IMR-90 (cell line): ENCODE measurements around the gene CLTA. TPM values are rescaled to one million over a fixed set of nuclear protein-coding genes. Genes with fewer than 3 reads are reported as not detected.

Experiments used
- ATAC-seq: fragments of 200-7000 bp; cut with Tn5 transposase; 2 replicates; pipeline ENCODE4 v1.9.1; 2020; ENCODE audit warnings: low read depth, mild to moderate bottlenecking, moderate library complexity
- BruUV-seq: library from RNA; stranded (reverse); fragments of 400-500 nt; replicated peaks from 2 replicates; lab custom pipeline; 2021; lab: Mats Ljungman, UMichigan
- CTCF ChIA-PET: fragments of 300-600 bp; formaldehyde crosslinking; extraction: SDS; loops from one replicate; lab custom pipeline; 2021; ENCODE audit warnings: antibody characterized with exemption; lab: Yijun Ruan, JAX
- POLR2A ChIA-PET: fragments of 300-600 bp; sonication (Branson Sonifier 250); formaldehyde crosslinking; loops from one replicate; lab custom pipeline; 2022; ENCODE audit warnings: antibody characterized with exemption; ENCODE audit not compliant: unreplicated experiment; lab: Charles Lee
- DNase-seq: peaks from one replicate; pipeline ENCODE4 v3.0.0; 2013
- H2AFZ ChIP-seq: replicated peaks from 2 replicates; pipeline ENCODE3; 2013; ENCODE audit warnings: low read length, mild to moderate bottlenecking; ENCODE audit not compliant: poor library complexity
- H2AK5ac ChIP-seq: 2 replicates; pipeline ENCODE4 v1.6.1; 2013; ENCODE audit warnings: low read depth, low read length, inconsistent platforms
- H2AK9ac ChIP-seq: replicated peaks from 2 replicates; pipeline ENCODE3; 2013; ENCODE audit warnings: mild to moderate bottlenecking, low read depth, low read length, moderate library complexity; ENCODE audit not compliant: poor library complexity
- H2BK120ac ChIP-seq: 2 replicates; pipeline ENCODE4 v1.6.1; 2013; ENCODE audit warnings: low read depth, low read length, inconsistent platforms
- H2BK15ac ChIP-seq: 3 replicates; pipeline ENCODE4 v1.6.1; 2013; ENCODE audit warnings: low read depth, low read length, inconsistent platforms
- H2BK20ac ChIP-seq: 2 replicates; pipeline ENCODE4 v1.6.1; 2013; ENCODE audit warnings: low read depth, mild to moderate bottlenecking, inconsistent platforms, low read length, moderate library complexity
- H2BK5ac ChIP-seq: 2 replicates; pipeline ENCODE4 v1.6.1; 2013; ENCODE audit warnings: mild to moderate bottlenecking, low read depth, low read length, inconsistent platforms; ENCODE audit not compliant: poor library complexity, severe bottlenecking
- H3K14ac ChIP-seq: replicated peaks from 2 replicates; pipeline ENCODE4 v1.6.1; 2013; ENCODE audit warnings: low read depth, low read length, inconsistent platforms
- H3K18ac ChIP-seq: 2 replicates; pipeline ENCODE4 v1.6.1; 2013; ENCODE audit warnings: low read depth, low read length, control low read depth
- H3K23ac ChIP-seq: 2 replicates; pipeline ENCODE4 v1.6.1; 2013; ENCODE audit warnings: low read depth, low read length, inconsistent platforms
- H3K27ac ChIP-seq: 2 replicates; pipeline ENCODE4 v1.5.1; 2013; ENCODE audit warnings: mild to moderate bottlenecking, control low read depth, low read length; ENCODE audit not compliant: insufficient read depth
- H3K27me3 ChIP-seq: 2 replicates; pipeline ENCODE4 v1.6.1; 2013; ENCODE audit warnings: low read length; ENCODE audit not compliant: control insufficient read depth, insufficient read depth
- H3K36me3 ChIP-seq: 2 replicates; pipeline ENCODE4 v1.6.1; 2013; ENCODE audit warnings: low read length, mixed read lengths; ENCODE audit not compliant: control insufficient read depth, insufficient read depth
- H3K4ac ChIP-seq: 2 replicates; pipeline ENCODE4 v1.6.1; 2013; ENCODE audit warnings: low read depth, low read length, inconsistent platforms
- H3K4me1 ChIP-seq: 2 replicates; pipeline ENCODE4 v1.6.1; 2013; ENCODE audit warnings: low read length, mixed read lengths; ENCODE audit not compliant: control insufficient read depth, insufficient read depth
- H3K4me2 ChIP-seq: 2 replicates; pipeline ENCODE4 v1.6.1; 2013; ENCODE audit warnings: low read depth, mild to moderate bottlenecking, control low read depth, low read length, moderate library complexity
- H3K4me3 ChIP-seq: 2 replicates; pipeline ENCODE4 v1.5.1; 2013; ENCODE audit warnings: low read depth, mild to moderate bottlenecking, control low read depth, low read length, moderate library complexity; ENCODE audit not compliant: insufficient read depth
- H3K56ac ChIP-seq: 2 replicates; pipeline ENCODE4 v1.6.1; 2013; ENCODE audit warnings: low read length, inconsistent platforms; ENCODE audit not compliant: insufficient read depth; ENCODE audit errors: extremely low read depth
- H3K79me1 ChIP-seq, 2 experiments: 2 replicates each; pipeline ENCODE4 v1.6.1; 2013; ENCODE audit warnings: low read length in 2 of 2, inconsistent platforms in 1 of 2, low read depth in 1 of 2
- H3K9ac ChIP-seq: 2 replicates; pipeline ENCODE4 v1.6.1; 2013; ENCODE audit warnings: low read depth, low read length, control low read depth
- H3K9me1 ChIP-seq: 2 replicates; pipeline ENCODE4 v1.6.1; 2013; ENCODE audit warnings: low read length, inconsistent platforms; ENCODE audit not compliant: insufficient read depth
- H3K9me3 ChIP-seq: 2 replicates; pipeline ENCODE4 v1.6.1; 2013; ENCODE audit warnings: low read length; ENCODE audit not compliant: control insufficient read depth, insufficient read depth
- H4K20me1 ChIP-seq: 2 replicates; pipeline ENCODE4 v1.6.1; 2013; ENCODE audit warnings: low read length, inconsistent platforms; ENCODE audit not compliant: insufficient read depth
- H4K5ac ChIP-seq: 2 replicates; pipeline ENCODE4 v1.6.1; 2013; ENCODE audit warnings: mild to moderate bottlenecking, low read depth, low read length, control low read depth
- H4K8ac ChIP-seq, 2 experiments: 2 replicates each; pipeline ENCODE4 v1.6.1; 2013; ENCODE audit warnings: low read depth in 2 of 2, low read length in 2 of 2, control low read depth in 1 of 2, inconsistent platforms in 1 of 2
- H4K91ac ChIP-seq: 2 replicates; pipeline ENCODE4 v1.6.1; 2013; ENCODE audit warnings: low read depth, low read length, inconsistent platforms; ENCODE audit not compliant: insufficient read depth
- MXI1 ChIP-seq: IDR thresholded peaks from 2 replicates; pipeline ENCODE4 v1.6.1; 2012; ENCODE audit warnings: low read depth, mild to moderate bottlenecking, low read length, moderate library complexity, borderline replicate concordance
- POLR2A ChIP-seq: IDR thresholded peaks from 2 replicates; pipeline ENCODE4 v1.6.1; 2012; ENCODE audit warnings: mild to moderate bottlenecking, low read depth, low read length
- RCOR1 ChIP-seq: IDR thresholded peaks from 2 replicates; pipeline ENCODE4 v1.6.1; 2012; ENCODE audit warnings: mild to moderate bottlenecking, low read length, improper control_type of control experiment; ENCODE audit not compliant: insufficient replicate concordance
- RFX5 ChIP-seq: IDR thresholded peaks from 2 replicates; pipeline ENCODE4 v1.8.0; 2012; ENCODE audit warnings: low read depth, mild to moderate bottlenecking, low read length, moderate library complexity
- WGBS, 2 experiments: methylation state at CpG; one replicate each; pipeline versions ENCODE4 v1.1.5 to v1.1.7; 2013; ENCODE audit warnings: missing lambda C conversion rate in 2 of 2; ENCODE audit not compliant: insufficient read length in 1 of 2; ENCODE audit errors: extremely low coverage in 2 of 2; 5-methylcytosine and 5-hydroxymethylcytosine counted together
- dilution Hi-C: fragments of 300-500 bp; cut with HindIII; formaldehyde crosslinking; loops from one replicate; pipeline ENCODE4 v1.14.3; 2018; ENCODE audit warnings: low sequenced_read_pairs; ENCODE audit not compliant: unreplicated experiment
- in situ Hi-C: fragments of 300-500 bp; cut with MboI; formaldehyde crosslinking; loops from 3 replicates; pipeline ENCODE4 v1.14.3; 2019; ENCODE audit warnings: low sequenced_read_pairs, inconsistent platforms, mixed read lengths
- intact Hi-C: fragments of 100-400 bp; cut with micrococcal nuclease; formaldehyde crosslinking; loops from 2 replicates; pipeline ENCODE4 v1.10.0; 2022
- polyA plus RNA-seq, 3 experiments: library from polyadenylated mRNA; depleted of rRNA; stranded (reverse); fragments of >200 nt; gene quantifications; 2 replicates each; pipeline ENCODE4 v1.2.3, GENCODE V29; 2012; ENCODE audit warnings: low replicate concordance in 1 of 3
- total RNA-seq: library from RNA; depleted of rRNA; stranded (reverse); fragments of >200 nt; gene quantifications from 2 replicates; pipeline ENCODE4 v1.2.3, GENCODE V29; 2012

Gene CLTA
- total and polyA plus RNA-seq, 2 of the 4 experiments (the other 2 are of a cell fraction), result 133 to 246 TPM

- H3K4me1 ChIP-seq, result peaks cover 31% of the 10 kb centered on the region
- peak overlapping the region; percentile 63 for H3K27ac ChIP-seq
- H2AK9ac ChIP-seq, result peak overlapping the region; percentile 80
- WGBS, 2 experiments, result 22% methylated on average over 4 of the region's 4 CpGs; no CpG with 5 or more reads in 1 of the 2 experiments
- peak overlapping the region; percentile 87 for H2AK5ac ChIP-seq
- H2AFZ ChIP-seq, result peak overlapping the region; percentile 83
- ChIA-PET CTCF (interaction anchor here (1.0 to 1.1 kb wide), 3 partner anchors 27 to 155 kb away, joined by 3 to 5 read pairs (median 3); partner anchors contain the start of gene CLTA), POLR2A (interaction anchor here (0.6 to 1.0 kb wide), 2 partner anchors 15 to 29 kb away, joined by 3 read pairs; no protein-coding TSS in a partner anchor)
- peak overlapping the region; percentile 87 for H3K14ac ChIP-seq
- in situ Hi-C loops (no loop called here), intact Hi-C loops (loop anchor here (2.0 kb wide), 1 partner anchor 27 kb away; the partner anchor contains the start of gene GLIPR2), dilution Hi-C loops (no loop called here)
- H3K23ac ChIP-seq, result peak overlapping the region; percentile 86; the same call in 1 of the 2 replicates
- ATAC-seq (no peak; the same call in 1 of the 2 replicates), DNase-seq (peak; percentile 52)
- H2BK15ac ChIP-seq, result peak overlapping the region; percentile 95
- peak overlapping the region; percentile 89 for H2BK120ac ChIP-seq
- peaks cover 8% of the 10 kb centered on the region for H3K36me3 ChIP-seq
- no peaks in the 10 kb centered on the region for H3K9me3 ChIP-seq
- H2BK20ac ChIP-seq, result peak overlapping the region; percentile 91
- peak overlapping the region; percentile 61 for H4K5ac ChIP-seq
- H4K20me1 ChIP-seq, result no peaks in the 10 kb centered on the region
- no peak for TF ChIP-seq MXI1
- TF ChIP-seq POLR2A, result no peak
- TF ChIP-seq RCOR1, result no peak
- no peak for TF ChIP-seq RFX5
- no TSS peak for BruUV-seq
- H3K56ac ChIP-seq, result no peak overlapping the region
- peak overlapping the region; percentile 91 for H3K4ac ChIP-seq
- H3K18ac ChIP-seq, result peak overlapping the region; percentile 55
- H3K27me3 ChIP-seq, result no peaks in the 10 kb centered on the region
- peak overlapping the region; percentile 15; the same call in 1 of the 2 replicates for H3K9ac ChIP-seq
- H3K4me3 ChIP-seq, result no peak overlapping the region
- H3K4me2 ChIP-seq, result no peak overlapping the region
- peak overlapping the region; percentile 78 to 96 for H4K8ac ChIP-seq
- peak overlapping the region; percentile 78 for H2BK5ac ChIP-seq
- peaks cover 37% of the 10 kb centered on the region for H3K9me1 ChIP-seq
- peaks cover 0 to 15% of the 10 kb centered on the region in 2 experiments; a peak in 2 of 4 replicates for H3K79me1 ChIP-seq
- peak overlapping the region; percentile 88 for H4K91ac ChIP-seq
Measured at GRCh38 chr9:36163786-36164170, 26.9 kb upstream of the CLTA start.
